HCT116 (cell line): Measurements from ENCODE around the gene ELAVL1. TPM values are rescaled to one million over a fixed set of nuclear protein-coding genes. Genes with fewer than 3 reads are reported as not detected.

ENCODE experiments used
- ATAC-seq: fragments of 200-7000 bp; cut with Tn5 transposase; 2 replicates; pipeline ENCODE4 v1.9.1; 2020; ENCODE audit warnings: mild to moderate bottlenecking, moderate library complexity
- BruUV-seq: library from RNA; stranded (reverse); fragments of 400-500 nt; replicated peaks from 2 replicates; lab custom pipeline; 2021; lab: Mats Ljungman, UMichigan
- CTCF ChIA-PET: fragments of 300-600 bp; sonication (Branson Sonifier 250); formaldehyde crosslinking; loops from one replicate; lab custom pipeline; 2021; ENCODE audit warnings: antibody characterized with exemption; lab: Charles Lee
- POLR2A ChIA-PET: fragments of 300-600, 350-600 bp; sonication (Branson Sonifier 250); formaldehyde crosslinking; loops from one replicate; lab custom pipeline; 2021; ENCODE audit warnings: antibody characterized with exemption; lab: Charles Lee
- RAD21 ChIA-PET, 2 experiments: fragments of 300-600 bp; sonication (Branson Sonifier 250); formaldehyde crosslinking; loops; one replicate each; lab custom pipeline; 2023; ENCODE audit warnings: low total read pairs in 2 of 2; ENCODE audit not compliant: uncharacterized antibody in 2 of 2, unreplicated experiment in 2 of 2, low non-redundant PET in 1 of 2; lab: Charles Lee
- DNase-seq: peaks from one replicate; pipeline ENCODE4 v3.0.0-alpha.2; 2010; ENCODE audit warnings: low read depth, low spot score
- H2AFZ ChIP-seq: fragments of 200-600 bp; shearing (Covaris generic), sonication (generic); 2 replicates; pipeline ENCODE4 v1.6.1; 2017; ENCODE audit warnings: low read depth, mixed run types, mixed read lengths, antibody characterized with exemption, low read length; ENCODE audit not compliant: poor library complexity, severe bottlenecking
- H3K27ac ChIP-seq: 2 replicates; pipeline ENCODE4 v1.5.1; 2012; ENCODE audit warnings: low read depth, low read length
- H3K27me3 ChIP-seq: fragments of 200-600 bp; sonication (generic); 2 replicates; pipeline ENCODE4 v1.6.1; 2016; ENCODE audit warnings: mixed run types, low read length, mixed read lengths; ENCODE audit not compliant: insufficient read depth
- H3K36me3 ChIP-seq, 2 experiments: fragments of 200-500 bp in 1 of 2; fragments of 200-600 bp in 1 of 2; sonication (Bioruptor generic) in 1 of 2; sonication (generic) in 1 of 2; 2 replicates each; pipeline versions ENCODE4 v1.5.1 to v1.6.1; 2014 to 2016; ENCODE audit warnings: low read length in 2 of 2, inconsistent platforms in 1 of 2, mixed read lengths in 1 of 2, mixed run types in 1 of 2; ENCODE audit not compliant: insufficient read depth in 2 of 2, control insufficient read depth in 1 of 2
- H3K4me1 ChIP-seq, 2 experiments: fragments of 200-600 bp in 1 of 2; sonication (generic) in 1 of 2; 2 replicates each; pipeline versions ENCODE4 v1.5.1 to v1.6.1; 2012 to 2017; ENCODE audit warnings: low read length in 2 of 2, inconsistent platforms in 1 of 2, mild to moderate bottlenecking in 1 of 2, mixed read lengths in 1 of 2, mixed run types in 1 of 2, moderate library complexity in 1 of 2; ENCODE audit not compliant: insufficient read depth in 2 of 2, control insufficient read depth in 1 of 2
- H3K4me2 ChIP-seq: fragments of 200-600 bp; sonication (generic); 2 replicates; pipeline ENCODE4 v1.6.1; 2017; ENCODE audit warnings: mixed run types, low read length, mixed read lengths
- H3K4me3 ChIP-seq, 2 experiments: fragments of 200-600 bp in 1 of 2; sonication (generic) in 1 of 2; replicated peaks in 1 of 2; 2 replicates each; pipeline ENCODE4 v1.5.1; 2011 to 2016; ENCODE audit warnings: low read length in 2 of 2, control low read depth in 1 of 2, low read depth in 1 of 2, mild to moderate bottlenecking in 1 of 2, mixed read lengths in 1 of 2, mixed run types in 1 of 2
- H3K79me2 ChIP-seq: fragments of 200-600 bp; sonication (generic); 2 replicates; pipeline ENCODE4 v1.6.1; 2017; ENCODE audit warnings: mild to moderate bottlenecking, mixed run types, low read length, moderate library complexity, mixed read lengths; ENCODE audit not compliant: insufficient read depth
- H3K9ac ChIP-seq: fragments of 200-600 bp; sonication (generic); 2 replicates; pipeline ENCODE4 v1.6.1; 2016; ENCODE audit warnings: low read length, mixed read lengths
- H3K9me2 ChIP-seq: fragments of 200-600 bp; sonication (generic), shearing (Covaris generic); 2 replicates; pipeline ENCODE4 v1.6.1; 2017; ENCODE audit warnings: mixed run types, mild to moderate bottlenecking, moderate library complexity; ENCODE audit not compliant: insufficient read depth
- H3K9me3 ChIP-seq, 2 experiments: fragments of 200-500 bp in 1 of 2; fragments of 200-600 bp in 1 of 2; sonication (Bioruptor generic) in 1 of 2; sonication (generic) in 1 of 2; 2 replicates each; pipeline ENCODE4 v1.6.1; 2014 to 2017; ENCODE audit warnings: low read length in 2 of 2, mixed read lengths in 2 of 2, inconsistent platforms in 1 of 2, low read depth in 1 of 2, mild to moderate bottlenecking in 1 of 2, mixed run types in 1 of 2, moderate library complexity in 1 of 2; ENCODE audit not compliant: control insufficient read depth in 1 of 2, insufficient read depth in 1 of 2
- H4K20me1 ChIP-seq: fragments of 200-600 bp; sonication (generic), shearing (Covaris generic); 2 replicates; pipeline ENCODE4 v1.6.1; 2017; ENCODE audit warnings: mixed run types, mild to moderate bottlenecking, moderate library complexity; ENCODE audit not compliant: insufficient read depth
- ATF3 ChIP-seq: IDR thresholded peaks from 2 replicates; pipeline ENCODE4 v1.6.1; 2012
- POLR2AphosphoS5 ChIP-seq: IDR thresholded peaks from 2 replicates; pipeline ENCODE4 v1.6.1; 2011; ENCODE audit warnings: mild to moderate bottlenecking, low read depth, low read length, moderate library complexity
- ZBTB33 ChIP-seq: IDR thresholded peaks from 2 replicates; pipeline ENCODE4 v1.6.1; 2011; ENCODE audit warnings: mild to moderate bottlenecking, low read length, moderate library complexity; ENCODE audit not compliant: insufficient replicate concordance; ENCODE audit errors: extremely low read depth
- intact Hi-C: fragments of 100-400 bp; cut with micrococcal nuclease; formaldehyde crosslinking; loops from 2 replicates; pipeline ENCODE4 v1.10.0; 2022
- total RNA-seq: library from RNA; stranded (reverse); gene quantifications from one replicate; pipeline ENCODE4 v1.2.1, GENCODE V29; 2021; ENCODE audit not compliant: unreplicated experiment

ELAVL1 gene
- total RNA-seq, 1 experiment from 2014 or later = 134 TPM

- H3K9me3 ChIP-seq = no peaks in the 10 kb centered on the region
- H3K79me2 ChIP-seq = no peaks in the 10 kb centered on the region
- ChIA-PET POLR2A (interaction anchor here (2.5 to 3.4 kb wide), 2 partner anchors 8 to 16 kb away, joined by 17 read pairs; partner anchors contain the start of genes SNAPC2 and TIMM44), RAD21 (interaction anchor here in 1 of 2 experiments (0.6 kb wide), 1 partner anchor 8 kb away, joined by 6 read pairs; the partner anchor contains the start of gene SNAPC2), CTCF (interaction anchor here (0.9 to 2.1 kb wide), 4 partner anchors 10 to 230 kb away, joined by 3 to 4 read pairs (median 4); no protein-coding TSS in a partner anchor)
- peak overlapping the region; percentile 26 for H3K9ac ChIP-seq
- DNase-seq = no peak
- intact Hi-C loops = no loop called here
- no peaks in the 10 kb centered on the region for H3K9me2 ChIP-seq
- H4K20me1 ChIP-seq = no peaks in the 10 kb centered on the region
- no peak for TF ChIP-seq ATF3
- peaks cover 22 to 52% of the 10 kb centered on the region in 2 experiments for H3K4me1 ChIP-seq
- H3K36me3 ChIP-seq = peaks cover 14 to 15% of the 10 kb centered on the region in 2 experiments; a peak in 3 of 4 replicates
- ATAC-seq = no peak
- H3K4me3 ChIP-seq = no peak overlapping the region
- H3K27me3 ChIP-seq = no peaks in the 10 kb centered on the region
- peak overlapping the region; percentile 57 for H3K27ac ChIP-seq
- H2AFZ ChIP-seq = no peak overlapping the region
- H3K4me2 ChIP-seq = peak overlapping the region; percentile 55
- no TSS peak for BruUV-seq
Measured at GRCh38 chr19:7928334-7928706, 77.1 kb downstream of the ELAVL1 start.

GRCh38 chr19:7927605-7928333 lies 77.7 kb downstream of the ELAVL1 start:
- ChIA-PET POLR2A (no interaction called here), RAD21 (no interaction called here), CTCF (interaction anchor here (1.3 to 1.5 kb wide), 2 partner anchors 17 to 231 kb away, joined by 3 read pairs; no protein-coding TSS in a partner anchor)
- intact Hi-C loops = no loop called here
- Histone ChIP-seq H3K27me3 (no peaks in the 10 kb centered on the region), H3K79me2 (no peaks in the 10 kb centered on the region), H2AFZ (no peak overlapping the region), H3K4me3 (no peak overlapping the region), H3K9me2 (no peaks in the 10 kb centered on the region), H3K36me3 (peaks cover 9 to 14% of the 10 kb centered on the region in 2 experiments), H3K4me1 (peaks cover 22 to 52% of the 10 kb centered on the region in 2 experiments), H3K9ac (peak overlapping the region; percentile 26; the same call in 1 of the 2 replicates), H4K20me1 (no peaks in the 10 kb centered on the region), H3K4me2 (peak overlapping the region; percentile 55; the same call in 1 of the 2 replicates), H3K9me3 (no peaks in the 10 kb centered on the region), H3K27ac (peak overlapping the region; percentile 57)
- DNase-seq = no peak
- TF ChIP-seq POLR2AphosphoS5 (peak; percentile 17; the same call in 1 of the 2 replicates), ZBTB33 (no peak)
- no TSS peak for BruUV-seq
- ATAC-seq = no peak
